OCI-LY3 (cell line): ENCODE results near the gene BAIAP2L2.

Experiments
- H2AFZ ChIP-seq: fragments of 200-600, 300-600 bp; shearing (Covaris generic); 2 replicates; pipeline ENCODE4 v1.6.0; 2014; ENCODE audit warnings: antibody characterized with exemption, low read depth, low read length
- H3K27ac ChIP-seq: fragments of 200-600, 300-600 bp; sonication (generic); 2 replicates; pipeline ENCODE4 v1.5.1; 2014; ENCODE audit warnings: mild to moderate bottlenecking, low read length, moderate library complexity, mixed read lengths
- H3K27me3 ChIP-seq: fragments of 200-600, 300-600 bp; sonication (generic); 2 replicates; pipeline ENCODE4 v1.6.1; 2014; ENCODE audit warnings: low read depth, low read length, mixed read lengths
- H3K36me3 ChIP-seq: fragments of 200-600, 300-600 bp; sonication (generic); replicated peaks from 2 replicates; pipeline ENCODE3; 2014; ENCODE audit warnings: low read depth, low read length, mixed read lengths
- H3K4me1 ChIP-seq: fragments of 300-600, 200-600 bp; sonication (generic); 2 replicates; pipeline ENCODE4 v1.6.1; 2014; ENCODE audit warnings: low read length, mixed read lengths
- H3K4me2 ChIP-seq: fragments of 200-600, 300-600 bp; sonication (generic); 2 replicates; pipeline ENCODE4 v1.6.1; 2014; ENCODE audit warnings: low read length, mixed read lengths
- H3K4me3 ChIP-seq: fragments of 300-600, 200-600 bp; sonication (generic); 2 replicates; pipeline ENCODE4 v1.5.1; 2014; ENCODE audit warnings: antibody characterized with exemption, mild to moderate bottlenecking, low read length, moderate library complexity
- H3K79me2 ChIP-seq: fragments of 300-600, 200-600 bp; shearing (Covaris generic); 2 replicates; pipeline ENCODE4 v1.6.1; 2014; ENCODE audit warnings: mild to moderate bottlenecking, low read length, mixed read lengths
- H3K9ac ChIP-seq: fragments of 300-600, 200-600 bp; shearing (Covaris generic); 2 replicates; pipeline ENCODE4 v1.6.0; 2014; ENCODE audit warnings: mild to moderate bottlenecking, low read length, moderate library complexity
- H3K9me3 ChIP-seq: fragments of 200-600, 300-600 bp; shearing (Covaris generic); 2 replicates; pipeline ENCODE4 v1.6.1; 2014; ENCODE audit warnings: low read length, mixed read lengths; ENCODE audit not compliant: insufficient read depth
- H4K20me1 ChIP-seq: fragments of 200-600, 300-600 bp; sonication (generic); 2 replicates; pipeline ENCODE4 v1.6.1; 2016; ENCODE audit warnings: low read length, mixed read lengths; ENCODE audit not compliant: insufficient read depth
- CTCF ChIP-seq: fragments of 200-600, 300-600 bp; sonication (generic); IDR thresholded peaks from 2 replicates; pipeline ENCODE4 v1.5.1; 2014; ENCODE audit warnings: antibody characterized with exemption, low read length, low read depth
- EZH2phosphoT487 ChIP-seq: fragments of 200-600 bp; shearing (Covaris generic); IDR thresholded peaks from 2 replicates; pipeline ENCODE4 v1.6.1; 2018; ENCODE audit warnings: antibody characterized with exemption, mixed run types, low read depth

Gene BAIAP2L2

GRCh38 chr22:38068641-38069371 lies 41.7 kb downstream of the BAIAP2L2 start:
- Histone ChIP-seq H3K9me3 (no peaks in the 10 kb centered on the region), H3K79me2 (no peaks in the 10 kb centered on the region), H3K27ac (no peak overlapping the region), H3K4me3 (no peak overlapping the region), H2AFZ (no peak overlapping the region), H4K20me1 (no peaks in the 10 kb centered on the region), H3K9ac (no peak overlapping the region), H3K36me3 (no peaks in the 10 kb centered on the region), H3K4me1 (no peaks in the 10 kb centered on the region), H3K4me2 (no peak overlapping the region), H3K27me3 (no peaks in the 10 kb centered on the region)
- TF ChIP-seq EZH2phosphoT487: no peak
- no peak for TF ChIP-seq CTCF

- TF ChIP-seq EZH2phosphoT487 (no peak), CTCF (no peak)
- H3K27me3 ChIP-seq: no peaks in the 10 kb centered on the region
- no peak overlapping the region for H3K4me3 ChIP-seq
- H3K9me3 ChIP-seq: no peaks in the 10 kb centered on the region
- no peaks in the 10 kb centered on the region for H3K79me2 ChIP-seq
- H3K9ac ChIP-seq: no peak overlapping the region
- no peak overlapping the region for H3K4me2 ChIP-seq
- H3K27ac ChIP-seq: no peak overlapping the region
- no peaks in the 10 kb centered on the region for H3K4me1 ChIP-seq
- H4K20me1 ChIP-seq: no peaks in the 10 kb centered on the region
- H3K36me3 ChIP-seq: no peaks in the 10 kb centered on the region
- no peak overlapping the region for H2AFZ ChIP-seq
These were observed 42.6 kb downstream of the BAIAP2L2 start for GRCh38 chr22:38067761-38068360.

- no peak for TF ChIP-seq CTCF
- TF ChIP-seq EZH2phosphoT487: no peak
- Histone ChIP-seq H4K20me1 (no peaks in the 10 kb centered on the region), H3K27me3 (no peaks in the 10 kb centered on the region), H3K4me1 (no peaks in the 10 kb centered on the region), H2AFZ (no peak overlapping the region), H3K27ac (no peak overlapping the region), H3K4me2 (no peak overlapping the region), H3K4me3 (no peak overlapping the region), H3K9me3 (no peaks in the 10 kb centered on the region), H3K36me3 (no peaks in the 10 kb centered on the region), H3K79me2 (no peaks in the 10 kb centered on the region), H3K9ac (no peak overlapping the region)
These were observed 43.5 kb downstream of the BAIAP2L2 start for GRCh38 chr22:38067028-38067415.

GRCh38 chr22:38066381-38067027 lies 44.0 kb downstream of the BAIAP2L2 start:
- no peak overlapping the region for H3K9ac ChIP-seq
- no peak overlapping the region for H3K4me2 ChIP-seq
- H3K9me3 ChIP-seq: no peaks in the 10 kb centered on the region
- H3K4me1 ChIP-seq: no peaks in the 10 kb centered on the region
- no peaks in the 10 kb centered on the region for H3K36me3 ChIP-seq
- H3K4me3 ChIP-seq: no peak overlapping the region
- H4K20me1 ChIP-seq: no peaks in the 10 kb centered on the region
- H3K79me2 ChIP-seq: no peaks in the 10 kb centered on the region
- no peaks in the 10 kb centered on the region for H3K27me3 ChIP-seq
- H2AFZ ChIP-seq: no peak overlapping the region
- H3K27ac ChIP-seq: no peak overlapping the region
- TF ChIP-seq CTCF: no peak
- no peak for TF ChIP-seq EZH2phosphoT487
